ENCODE data around the gene FAM43B. TPM values are rescaled to one million over a fixed set of nuclear protein-coding genes. Genes with fewer than 3 reads are reported as not detected.

The FAM43B gene
- total RNA-seq, 4 donors from 2014 or later, result 0.15 to 0.62 TPM; not detected in 2

DNA sequence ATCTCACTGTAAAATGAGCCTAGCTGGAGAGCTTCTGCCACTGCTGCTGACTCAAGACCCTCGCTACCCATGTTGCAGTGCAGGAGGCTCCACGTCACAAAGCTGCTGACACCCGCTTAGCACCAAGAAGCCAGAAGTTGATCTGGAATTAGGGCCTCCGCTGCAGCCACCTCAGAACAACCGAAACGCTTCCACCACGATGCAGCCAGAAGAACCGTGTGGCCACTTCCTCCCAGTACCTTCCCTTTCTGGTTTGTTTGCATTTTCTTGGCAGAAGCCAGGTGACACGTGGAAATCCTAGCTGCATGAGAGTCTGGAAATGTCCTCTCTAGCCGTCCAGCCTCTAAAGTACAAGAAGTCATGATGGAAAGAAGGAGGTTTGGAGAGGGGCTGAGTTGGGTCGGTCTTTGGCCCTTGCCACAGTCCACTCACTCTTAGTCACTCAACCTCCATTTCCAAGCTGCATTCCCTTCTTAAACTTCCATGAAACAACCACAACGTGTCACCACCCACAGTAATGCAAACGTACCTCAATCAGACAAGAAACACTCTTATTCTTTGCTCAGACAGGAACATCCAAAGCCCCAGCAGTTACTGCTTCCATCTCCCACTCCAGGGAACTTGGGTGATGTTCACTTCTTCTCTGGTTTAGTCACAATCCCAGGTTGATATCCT, 26.5 kb downstream of the FAM43B start:
- no peak for TF ChIP-seq POLR2A (IDR thresholded peaks at IDR 0.05)
- TF ChIP-seq, protein P1, sequence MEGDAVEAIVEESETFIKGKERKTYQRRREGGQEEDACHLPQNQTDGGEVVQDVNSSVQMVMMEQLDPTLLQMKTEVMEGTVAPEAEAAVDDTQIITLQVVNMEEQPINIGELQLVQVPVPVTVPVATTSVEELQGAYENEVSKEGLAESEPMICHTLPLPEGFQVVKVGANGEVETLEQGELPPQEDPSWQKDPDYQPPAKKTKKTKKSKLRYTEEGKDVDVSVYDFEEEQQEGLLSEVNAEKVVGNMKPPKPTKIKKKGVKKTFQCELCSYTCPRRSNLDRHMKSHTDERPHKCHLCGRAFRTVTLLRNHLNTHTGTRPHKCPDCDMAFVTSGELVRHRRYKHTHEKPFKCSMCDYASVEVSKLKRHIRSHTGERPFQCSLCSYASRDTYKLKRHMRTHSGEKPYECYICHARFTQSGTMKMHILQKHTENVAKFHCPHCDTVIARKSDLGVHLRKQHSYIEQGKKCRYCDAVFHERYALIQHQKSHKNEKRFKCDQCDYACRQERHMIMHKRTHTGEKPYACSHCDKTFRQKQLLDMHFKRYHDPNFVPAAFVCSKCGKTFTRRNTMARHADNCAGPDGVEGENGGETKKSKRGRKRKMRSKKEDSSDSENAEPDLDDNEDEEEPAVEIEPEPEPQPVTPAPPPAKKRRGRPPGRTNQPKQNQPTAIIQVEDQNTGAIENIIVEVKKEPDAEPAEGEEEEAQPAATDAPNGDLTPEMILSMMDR (IDR thresholded peaks at IDR 0.05), result no peak
- H3K4me3 ChIP-seq (ENCODE audit: low read depth, poor library complexity, severe bottlenecking), result no peak overlapping the region
- 67 to 70% methylated on average over 13 of the region's 13 CpGs for WGBS, 2 donors
- intact Hi-C loops (cut with DNase I; ENCODE audit: low total_unique reads), result no loop called here
- no peak for DNase-seq (ENCODE audit: low spot score in 2 of 2)

DNA sequence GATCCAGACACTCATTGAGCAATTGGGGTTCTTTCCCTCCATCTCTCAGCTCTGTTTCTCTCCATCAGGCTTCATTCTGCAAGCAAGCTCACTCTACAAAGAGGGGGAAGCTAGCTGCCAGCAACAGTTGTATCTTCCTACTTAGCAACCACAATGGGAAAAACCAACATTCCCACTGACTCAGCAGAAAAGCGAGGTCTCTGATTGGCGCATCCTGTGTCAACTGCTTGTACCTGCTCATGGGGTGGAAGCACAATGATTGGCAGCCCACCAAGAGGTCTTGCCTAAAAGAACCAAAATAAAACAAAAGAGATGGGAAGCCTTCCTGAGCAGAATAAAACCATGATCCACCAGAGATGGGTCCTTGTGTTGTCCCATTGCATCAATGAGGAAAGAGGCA, 32.5 kb downstream of the FAM43B start:
- TF ChIP-seq POLR2A (IDR thresholded peaks at IDR 0.05), result no peak
- TF ChIP-seq, protein P1 (IDR thresholded peaks at IDR 0.05), result no peak
- WGBS, 2 donors, result 58 to 66% methylated on average over 2 of the region's 2 CpGs
- no peak for DNase-seq (ENCODE audit: low spot score in 2 of 2)
- intact Hi-C loops (cut with DNase I; ENCODE audit: low total_unique reads), result no loop called here
- no peak overlapping the region for H3K4me3 ChIP-seq (ENCODE audit: low read depth, poor library complexity, severe bottlenecking)

- TF ChIP-seq, protein P1 (IDR thresholded peaks at IDR 0.05), result no peak
- TF ChIP-seq POLR2A (IDR thresholded peaks at IDR 0.05), result no peak
- no peak for DNase-seq (ENCODE audit: low spot score in 2 of 2)
- no peak overlapping the region for H3K4me3 ChIP-seq (ENCODE audit: low read depth, poor library complexity, severe bottlenecking)
- intact Hi-C loops (cut with DNase I; ENCODE audit: low total_unique reads), result no loop called here
- WGBS, 2 donors, result 63 to 67% methylated on average over 9 to 10 of the region's 10 CpGs
These were observed 34.7 kb downstream of the FAM43B start for GRCh38 chr1:20586953-20587660.

DNA sequence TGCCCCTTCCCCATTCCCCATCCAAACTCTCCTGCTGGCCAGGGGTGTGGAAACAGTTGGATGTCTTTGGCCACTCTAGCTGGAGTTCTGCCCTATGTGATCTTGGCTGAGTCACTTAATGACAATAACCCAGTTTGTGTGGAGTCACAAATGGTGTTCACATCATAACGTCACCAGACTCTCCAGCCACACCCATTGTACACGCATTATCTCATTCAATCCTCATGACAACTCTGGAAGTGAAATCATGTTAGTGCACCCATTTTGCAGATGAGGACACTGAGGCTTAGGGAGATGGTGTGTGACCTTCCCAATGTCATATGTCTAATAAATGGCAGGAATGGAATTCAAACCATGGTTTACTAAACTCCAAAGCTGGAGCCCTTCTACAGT, 35.3 kb downstream of the FAM43B start:
- peak in 1 of 2 donors; percentile 59 for DNase-seq (ENCODE audit: low spot score in 2 of 2)
- TF ChIP-seq, protein P1 (IDR thresholded peaks at IDR 0.05), result no peak
- no peak overlapping the region for H3K4me3 ChIP-seq (ENCODE audit: low read depth, poor library complexity, severe bottlenecking)
- 41 to 45% methylated on average over 2 of the region's 2 CpGs for WGBS, 2 donors
- intact Hi-C loops (cut with DNase I; ENCODE audit: low total_unique reads), result no loop called here

DNA sequence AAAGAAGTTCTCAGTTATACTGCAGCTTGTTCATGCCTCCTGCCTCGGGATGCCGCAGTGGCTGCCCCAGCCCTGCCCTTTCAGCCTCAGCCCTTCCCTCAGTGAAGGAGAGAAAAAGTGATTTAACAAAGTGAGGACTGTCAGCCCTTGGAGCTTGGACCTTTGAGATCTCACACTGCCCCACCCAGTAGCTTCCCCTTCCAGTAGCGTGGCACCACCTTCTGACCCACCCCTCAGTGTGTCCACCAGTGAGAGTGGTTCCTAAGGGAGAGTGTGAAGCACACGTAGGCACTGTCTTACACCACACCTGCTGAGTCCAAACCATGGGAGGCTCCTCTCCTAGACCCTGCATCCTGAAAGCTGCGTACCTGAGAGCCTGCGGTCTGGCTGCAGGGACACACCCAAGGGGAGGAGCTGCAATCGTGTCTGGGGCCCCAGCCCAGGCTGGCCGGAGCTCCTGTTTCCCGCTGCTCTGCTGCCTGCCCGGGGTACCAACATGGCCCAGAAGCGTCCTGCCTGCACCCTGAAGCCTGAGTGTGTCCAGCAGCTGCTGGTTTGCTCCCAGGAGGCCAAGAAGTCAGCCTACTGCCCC, 36.4 kb downstream of the FAM43B start, which contains the start of gene CDA:
Gene CDA (plus strand): TSS at position 464 of the 592 bp plus-strand sequence. CDS start 33 bp downstream, at position 497.
- peak within 1 kb of the TSS; percentile 13 for H3K4me3 ChIP-seq (ENCODE audit: low read depth, poor library complexity, severe bottlenecking)
- intact Hi-C loops (cut with DNase I; ENCODE audit: low total_unique reads), result no loop called here
- DNase-seq (ENCODE audit: low spot score in 2 of 2), result no peak
- 41 to 44% methylated on average over 6 of the region's 11 CpGs for WGBS, 2 donors
- TF ChIP-seq, protein P1 (IDR thresholded peaks at IDR 0.05), result no peak
- no peak for TF ChIP-seq POLR2A (IDR thresholded peaks at IDR 0.05)
